HFF-Myc (cell line): Measurements from ENCODE around the gene CASP8.
A peak's percentile ranks its signal among the peaks of the same experiment; 100 is the strongest.
"Not testable (repeated sequence)": the region's sequence is repeated elsewhere in the genome, so short reads cannot be mapped to it uniquely, and the experiment has no call there.

Experiments
- DNase-seq: peaks from one replicate; pipeline ENCODE4 v3.0.0-alpha.2; 2011; ENCODE audit warnings: low read depth; ENCODE audit errors: extremely low read depth
- H3K4me3 ChIP-seq: replicated peaks from 2 replicates; pipeline ENCODE4 v1.5.1; 2011; ENCODE audit warnings: low read depth, mild to moderate bottlenecking, control low read depth, low read length
- CTCF ChIP-seq: IDR thresholded peaks from 2 replicates; pipeline ENCODE4 v1.5.1; 2012; ENCODE audit warnings: mild to moderate bottlenecking, low read depth, low read length, control low read depth; ENCODE audit errors: missing control alignments

Gene CASP8

GRCh38 chr2:201233812-201234662 lies 26.3 kb upstream of the CASP8 start:
- H3K4me3 ChIP-seq = no peak overlapping the region
- no peak for TF ChIP-seq CTCF
- no peak for DNase-seq

- no peak overlapping the region for H3K4me3 ChIP-seq
Observed at GRCh38 chr2:201234663-201235135, 25.6 kb upstream of the CASP8 start.

GRCh38 chr2:201235860-201236811 lies 24.2 kb upstream of the CASP8 start:
- no peak overlapping the region for H3K4me3 ChIP-seq
- TF ChIP-seq CTCF = peak; percentile 50
- no peak for DNase-seq

More at GRCh38 chr2:201234663-201235135, 25.6 kb upstream of the CASP8 start:
- DNase-seq = no peak
- TF ChIP-seq CTCF = no peak

GRCh38 chr2:201237486-201238123 lies 22.7 kb upstream of the CASP8 start:
- H3K4me3 ChIP-seq = no peak overlapping the region
- DNase-seq = no peak
- no peak for TF ChIP-seq CTCF

- not testable (repeated sequence) for DNase-seq, H3K4me3 ChIP-seq
Observed at GRCh38 chr2:201239167-201239935, 21.0 kb upstream of the CASP8 start.

- TF ChIP-seq CTCF = no peak
- no peak for DNase-seq
Observed at GRCh38 chr2:201242571-201243277, 17.6 kb upstream of the CASP8 start.

More at GRCh38 chr2:201242571-201243277, 17.6 kb upstream of the CASP8 start:
- H3K4me3 ChIP-seq = no peak overlapping the region
